H1 (cell line): Measurements from ENCODE around the gene TMEM271. TPM values are rescaled to one million over a fixed set of nuclear protein-coding genes. Genes with fewer than 3 reads are reported as not detected.

Experiments
- CTCF ChIA-PET: fragments of 300-600 bp; sonication (Branson Sonifier 250); formaldehyde crosslinking; loops from one replicate; lab custom pipeline; 2021; ENCODE audit not compliant: partially characterized antibody; lab: Charles Lee
- POLR2A ChIA-PET: fragments of 300-600 bp; sonication (Branson Sonifier 250); formaldehyde crosslinking; loops from one replicate; lab custom pipeline; 2021; ENCODE audit warnings: inconsistent platforms; ENCODE audit not compliant: partially characterized antibody; lab: Charles Lee
- DNase-seq, 2 experiments: peaks; one replicate each; pipeline versions ENCODE4 v3.0.0 to v3.0.0-alpha.2; 2010 to 2022; ENCODE audit warnings: low spot score in 2 of 2, low read depth in 1 of 2, mixed read lengths in 1 of 2
- FAIRE-seq: peaks from 2 replicates; lab custom pipeline; 2011; peaks lifted over from hg19 to GRCh38; lab: Jason Lieb, UNC
- H2AFZ ChIP-seq: 2 replicates; pipeline ENCODE4 v1.8.1; 2012; ENCODE audit warnings: low read length, inconsistent platforms
- H2AK5ac ChIP-seq: 2 replicates; pipeline ENCODE4 v1.6.1; 2013; ENCODE audit warnings: low read depth, low read length
- H2BK120ac ChIP-seq: replicated peaks from 2 replicates; pipeline ENCODE3; 2013; ENCODE audit warnings: low read depth, low read length, inconsistent platforms
- H2BK12ac ChIP-seq: 2 replicates; pipeline ENCODE4 v1.6.1; 2013; ENCODE audit warnings: low read depth, low read length
- H2BK15ac ChIP-seq: 2 replicates; pipeline ENCODE4 v1.6.1; 2013; ENCODE audit warnings: low read length
- H2BK20ac ChIP-seq: 2 replicates; pipeline ENCODE4 v1.6.1; 2013; ENCODE audit warnings: low read length
- H2BK5ac ChIP-seq: 2 replicates; pipeline ENCODE4 v1.6.1; 2013; ENCODE audit warnings: low read depth, low read length
- H3K14ac ChIP-seq: 2 replicates; pipeline ENCODE4 v1.6.1; 2013; ENCODE audit warnings: inconsistent platforms; ENCODE audit not compliant: insufficient read length
- H3K18ac ChIP-seq: 2 replicates; pipeline ENCODE4 v1.6.1; 2013; ENCODE audit warnings: low read length; ENCODE audit errors: extremely low read depth
- H3K23ac ChIP-seq: 2 replicates; pipeline ENCODE4 v1.6.1; 2013; ENCODE audit warnings: inconsistent platforms; ENCODE audit not compliant: insufficient read length
- H3K23me2 ChIP-seq: 2 replicates; pipeline ENCODE4 v1.6.1; 2013; ENCODE audit warnings: low read depth, low read length
- H3K27ac ChIP-seq: 2 replicates; pipeline ENCODE4 v1.6.1; 2011; ENCODE audit warnings: low read depth, low read length, inconsistent platforms
- H3K27me3 ChIP-seq, 4 experiments: replicated peaks in 1 of 4; 1 replicate in 1 of 4; 2 replicates in 3 of 4; pipeline versions ENCODE4 v1.6.1 to v1.8.1; 2011 to 2013; ENCODE audit warnings: low read length in 3 of 4, mild to moderate bottlenecking in 3 of 4, inconsistent platforms in 2 of 4, mixed read lengths in 2 of 4, moderate library complexity in 1 of 4; ENCODE audit not compliant: control insufficient read depth in 3 of 4, insufficient read depth in 3 of 4; ENCODE audit errors: extremely low read depth in 1 of 4
- H3K36me3 ChIP-seq, 4 experiments: 2 replicates each; pipeline versions ENCODE4 v1.6.1 to v1.8.1; 2011 to 2013; ENCODE audit warnings: mild to moderate bottlenecking in 4 of 4, low read length in 3 of 4, moderate library complexity in 2 of 4, control low read depth in 1 of 4, inconsistent platforms in 1 of 4; ENCODE audit not compliant: insufficient read depth in 4 of 4, control insufficient read depth in 2 of 4
- H3K4ac ChIP-seq: replicated peaks from 2 replicates; pipeline ENCODE3; 2013; ENCODE audit warnings: low read length, low read depth, mixed read lengths, inconsistent platforms; ENCODE audit not compliant: insufficient read length
- H3K4me1 ChIP-seq, 4 experiments: replicated peaks in 1 of 4; 1 replicate in 1 of 4; 2 replicates in 3 of 4; pipeline versions ENCODE4 v1.6.1 to v1.8.1; 2011 to 2013; ENCODE audit warnings: low read length in 3 of 4, inconsistent platforms in 2 of 4, mixed read lengths in 1 of 4; ENCODE audit not compliant: insufficient read depth in 4 of 4, control insufficient read depth in 3 of 4
- H3K4me2 ChIP-seq, 2 experiments: 2 replicates each; pipeline versions ENCODE4 v1.6.1 to v1.8.1; 2011 to 2013; ENCODE audit warnings: low read depth in 2 of 2, low read length in 2 of 2, control low read depth in 1 of 2, inconsistent platforms in 1 of 2, mild to moderate bottlenecking in 1 of 2; ENCODE audit not compliant: insufficient read depth in 1 of 2
- H3K4me3 ChIP-seq, 4 experiments: fragments of 200-600, 300-600 bp in 1 of 4; sonication (generic), shearing (Covaris generic), sonication (Bioruptor Twin) in 1 of 4; 2 replicates each; pipeline versions ENCODE4 v1.5.1 to v1.8.1; 2011 to 2016; ENCODE audit warnings: low read length in 4 of 4, low read depth in 3 of 4, control low read depth in 2 of 4, inconsistent platforms in 2 of 4, mild to moderate bottlenecking in 2 of 4, mixed read lengths in 1 of 4, moderate library complexity in 1 of 4; ENCODE audit not compliant: insufficient read depth in 2 of 4; ENCODE audit errors: extremely low read depth in 1 of 4
- H3K56ac ChIP-seq: replicated peaks from 2 replicates; pipeline ENCODE3; 2013; ENCODE audit warnings: low read depth, mild to moderate bottlenecking, mixed read lengths, low read length, inconsistent platforms; ENCODE audit not compliant: insufficient read length
- H3K79me1 ChIP-seq: 2 replicates; pipeline ENCODE4 v1.6.1; 2013; ENCODE audit warnings: low read depth, low read length, control low read depth
- H3K79me2 ChIP-seq, 2 experiments: 2 replicates each; pipeline versions ENCODE4 v1.6.1 to v1.8.1; 2012 to 2013; ENCODE audit warnings: low read length in 2 of 2, mild to moderate bottlenecking in 2 of 2, inconsistent platforms in 1 of 2; ENCODE audit not compliant: insufficient read depth in 2 of 2, control insufficient read depth in 1 of 2
- H3K9ac ChIP-seq, 4 experiments: replicated peaks in 1 of 4; 1 replicate in 1 of 4; 2 replicates in 3 of 4; pipeline versions ENCODE4 v1.6.1 to v1.8.1; 2011 to 2013; ENCODE audit warnings: low read depth in 3 of 4, low read length in 3 of 4, control low read depth in 2 of 4, mild to moderate bottlenecking in 2 of 4, moderate library complexity in 2 of 4, inconsistent platforms in 1 of 4; ENCODE audit errors: extremely low read depth in 1 of 4
- H3K9me3 ChIP-seq, 2 experiments: 2 replicates each; pipeline versions ENCODE4 v1.6.1 to v1.8.1; 2012 to 2013; ENCODE audit warnings: mild to moderate bottlenecking in 2 of 2, moderate library complexity in 2 of 2, control low read depth in 1 of 2, inconsistent platforms in 1 of 2, low read depth in 1 of 2, low read length in 1 of 2, mixed read lengths in 1 of 2; ENCODE audit not compliant: insufficient read depth in 2 of 2
- H4K20me1 ChIP-seq, 2 experiments: replicated peaks in 1 of 2; 2 replicates each; pipeline versions ENCODE3 to v1.8.1; 2011 to 2013; ENCODE audit warnings: inconsistent platforms in 2 of 2, low read length in 2 of 2, mild to moderate bottlenecking in 1 of 2; ENCODE audit not compliant: insufficient read depth in 2 of 2, control insufficient read depth in 1 of 2
- H4K5ac ChIP-seq: 2 replicates; pipeline ENCODE4 v1.6.1; 2013; ENCODE audit warnings: low read length, low read depth, mixed read lengths, inconsistent platforms; ENCODE audit not compliant: insufficient read length
- H4K8ac ChIP-seq: 2 replicates; pipeline ENCODE4 v1.8.0; 2013; ENCODE audit warnings: mild to moderate bottlenecking, moderate library complexity, low read length, inconsistent platforms; ENCODE audit not compliant: insufficient read depth; ENCODE audit errors: extremely low read depth
- H4K91ac ChIP-seq: replicated peaks from 2 replicates; pipeline ENCODE3; 2013; ENCODE audit warnings: low read length, mixed read lengths, inconsistent platforms; ENCODE audit not compliant: insufficient read length
- ASH2L ChIP-seq: fragments of 200-600, 300-600 bp; sonication (generic); IDR thresholded peaks from one replicate; pipeline ENCODE4 v1.7.1; 2017; ENCODE audit warnings: low read length
- ATF2 ChIP-seq: IDR thresholded peaks from 2 replicates; pipeline ENCODE4 v1.6.1; 2012; ENCODE audit warnings: low read length, inconsistent platforms
- BRCA1 ChIP-seq: IDR thresholded peaks from 2 replicates; pipeline ENCODE4 v1.6.1; 2012; ENCODE audit warnings: low read depth, low read length, improper control_type of control experiment
- CEBPB ChIP-seq: IDR thresholded peaks from 2 replicates; pipeline ENCODE4 v1.6.1; 2012; ENCODE audit warnings: low read depth, low read length
- EZH2 ChIP-seq: fragments of 200-600 bp; sonication (generic); IDR thresholded peaks from 2 replicates; pipeline ENCODE4 v1.7.1; 2012; ENCODE audit warnings: low read depth, mild to moderate bottlenecking, moderate library complexity, low read length, inconsistent platforms; ENCODE audit not compliant: severe bottlenecking
- HDAC2 ChIP-seq, 2 experiments: fragments of 300-600 bp in 1 of 2; sonication (generic) in 1 of 2; IDR thresholded peaks; 2 replicates each; pipeline ENCODE4 v1.6.1; 2011 to 2012; ENCODE audit warnings: low read depth in 2 of 2, low read length in 2 of 2, mild to moderate bottlenecking in 2 of 2, moderate library complexity in 2 of 2, borderline replicate concordance in 1 of 2, inconsistent platforms in 1 of 2
- HDAC6 ChIP-seq: IDR thresholded peaks from one replicate; pipeline ENCODE4 v1.7.1; 2012; ENCODE audit warnings: low read depth, mild to moderate bottlenecking, inconsistent platforms, low read length, moderate library complexity
- JUND ChIP-seq: IDR thresholded peaks from 2 replicates; pipeline ENCODE4 v1.6.1; 2011; ENCODE audit warnings: mild to moderate bottlenecking, improper control_type of control experiment, low read length
- NRF1 ChIP-seq: IDR thresholded peaks from 2 replicates; pipeline ENCODE4 v1.6.1; 2011; ENCODE audit warnings: mild to moderate bottlenecking, low read depth, low read length, improper control_type of control experiment
- PHF8 ChIP-seq: fragments of 200-600 bp; sonication (generic); conservative IDR thresholded peaks from 2 replicates; pipeline ENCODE4 v1.7.1; 2012; ENCODE audit warnings: low read depth, mild to moderate bottlenecking, inconsistent platforms, low read length, moderate library complexity
- SRF ChIP-seq: IDR thresholded peaks from 2 replicates; pipeline ENCODE4 v1.6.1; 2011; ENCODE audit warnings: mild to moderate bottlenecking, low read depth, low read length, moderate library complexity
- WGBS, 2 experiments: shearing (Covaris generic) in 1 of 2; methylation state at CpG; one replicate each; pipeline versions ENCODE4 v1.1.6 to v1.1.7; 2013 to 2015; ENCODE audit warnings: low lambda C conversion rate in 2 of 2, mixed read lengths in 2 of 2, inconsistent platforms in 1 of 2, low coverage in 1 of 2, missing lambda C conversion rate in 1 of 2; ENCODE audit not compliant: insufficient replicate concordance in 2 of 2, insufficient coverage in 1 of 2, insufficient read length in 1 of 2; ENCODE audit errors: extremely low coverage in 1 of 2, missing lambda C conversion rate in 1 of 2; 5-methylcytosine and 5-hydroxymethylcytosine counted together
- polyA plus RNA-seq, 7 experiments: library from polyadenylated mRNA; depleted of rRNA in 3 of 7; stranded (reverse) in 5 of 7; unstranded in 2 of 7; fragments of >200 nt in 5 of 7; fragments of 200-250 nt in 2 of 7; gene quantifications; 1 replicate in 5 of 7; 2 replicates in 1 of 7; 4 replicates in 1 of 7; pipeline versions ENCODE4 v1.2.1 to v1.2.3, GENCODE V29; 2011 to 2013; ENCODE audit warnings: missing spikeins in 2 of 7, mixed read lengths in 2 of 7
- total RNA-seq: library from RNA; stranded (reverse); fragmentation: NEBNext Ultra II Directional; extraction: Animal tissue kit (Norgen Biotek cat#: 25700); gene quantifications from 2 replicates; pipeline ENCODE4 v1.2.1, GENCODE V29; 2021

TMEM271 gene
- total and polyA plus RNA-seq, 2 of the 8 experiments (the other 6 are each of a cell fraction or from before 2014, with no cell fraction given): 0.08 to 0.35 TPM

GRCh38 chr4:555566-556275, 20.4 kb downstream of the TMEM271 start:
- Histone ChIP-seq H3K23ac (no peak overlapping the region), H3K36me3 (no peaks in the 10 kb centered on the region; a peak in 1 of 8 replicates), H2AFZ (no peak overlapping the region), H4K20me1 (no peaks in the 10 kb centered on the region), H3K79me1 (no peaks in the 10 kb centered on the region), H4K8ac (no peak overlapping the region), H3K14ac (no peak overlapping the region), H3K56ac (no peak overlapping the region), H3K4me1 (no peaks in the 10 kb centered on the region), H2BK5ac (no peak overlapping the region), H3K27me3 (no peaks in the 10 kb centered on the region; a peak in 1 of 7 replicates), H2BK12ac (no peak overlapping the region), H2BK20ac (no peak overlapping the region), H3K9me3 (peaks cover 24 to 38% of the 10 kb centered on the region in 2 experiments), H3K4ac (no peak overlapping the region), H3K18ac (no peak overlapping the region), H3K4me2 (no peak overlapping the region), H3K4me3 (no peak overlapping the region), H2BK120ac (no peak overlapping the region), H4K91ac (no peak overlapping the region), H4K5ac (no peak overlapping the region), H2AK5ac (no peak overlapping the region), H2BK15ac (no peak overlapping the region), H3K27ac (no peak overlapping the region), H3K79me2 (no peaks in the 10 kb centered on the region), H3K23me2 (peaks cover 8% of the 10 kb centered on the region; the same call in 1 of the 2 replicates), H3K9ac (no peak overlapping the region)
- FAIRE-seq: no peak
- no peak for DNase-seq
- POLR2A ChIA-PET: no interaction called here
- CTCF ChIA-PET: no interaction called here
- 85% methylated on average over 14 of the region's 14 CpGs; no CpG with 5 or more reads in 1 of the 2 experiments for WGBS, 2 experiments
- TF ChIP-seq BRCA1: no peak
- TF ChIP-seq JUND: no peak
- no peak for TF ChIP-seq EZH2
- TF ChIP-seq PHF8: no peak
- TF ChIP-seq ATF2: no peak
- TF ChIP-seq HDAC6: no peak
- TF ChIP-seq HDAC2 (IDR thresholded peaks at IDR 0.05; ENCODE audit: borderline replicate concordance in 1 of 2, low read depth in 2 of 2, low read length in 2 of 2): no peak
- TF ChIP-seq SRF: no peak
- no peak for TF ChIP-seq ASH2L
- TF ChIP-seq CEBPB: no peak
- TF ChIP-seq NRF1: no peak
